Gastrocnemius medialis (tissue), 4 donors: Measurements from ENCODE around the gene RBM19. TPM values are rescaled to one million over a fixed set of nuclear protein-coding genes. Genes with fewer than 3 reads are reported as not detected.

ENCODE experiments used
- ATAC-seq, 2 donors: fragments of 150-250 bp; one replicate each; pipeline ENCODE4 v1.9.1; 2016
- DNase-seq, 2 donors: peaks; one replicate each; pipeline ENCODE4 v3.0.0-alpha.2; 2019
- H3K27ac ChIP-seq, 4 donors: fragments of 200-600 bp; sonication (generic); 1 replicate in 1 of 4; 2 replicates in 3 of 4; pipeline ENCODE4 v1.5.1; 2016 to 2018; ENCODE audit warnings: mild to moderate bottlenecking in 2 of 4, moderate library complexity in 1 of 4
- H3K27me3 ChIP-seq, 3 donors: fragments of 200-600 bp; sonication (generic) in 2 of 3; 1 replicate in 1 of 3; 2 replicates in 2 of 3; pipeline versions ENCODE4 v1.5.1 to v1.6.0; 2016 to 2019; ENCODE audit warnings: mild to moderate bottlenecking in 1 of 3, moderate library complexity in 1 of 3
- H3K36me3 ChIP-seq, 2 donors: fragments of 200-600 bp; sonication (generic) in 1 of 2; one replicate each; pipeline ENCODE4 v1.5.1; 2017 to 2018
- H3K4me1 ChIP-seq, 2 donors: fragments of 200-600 bp; sonication (generic) in 1 of 2; one replicate each; pipeline ENCODE4 v1.5.1; 2016 to 2017; ENCODE audit warnings: mild to moderate bottlenecking in 2 of 2
- H3K4me3 ChIP-seq, 4 donors: fragments of 200-600 bp; sonication (generic) in 3 of 4; 1 replicate in 1 of 4; 2 replicates in 3 of 4; pipeline ENCODE4 v1.5.1; 2016 to 2019; ENCODE audit warnings: mild to moderate bottlenecking in 2 of 4
- H3K9me3 ChIP-seq, 3 donors: fragments of 200-600 bp; sonication (generic) in 2 of 3; 1 replicate in 1 of 3; 2 replicates in 2 of 3; pipeline ENCODE4 v1.5.1; 2016 to 2019
- POLR2A ChIP-seq, 2 donors: fragments of 450-650 bp; IDR thresholded peaks; one replicate each; pipeline ENCODE4 v1.6.1; 2017; ENCODE audit warnings: antibody characterized with exemption in 2 of 2, mild to moderate bottlenecking in 2 of 2, moderate library complexity in 2 of 2
- in situ Hi-C, 4 donors: fragments of 200-750 bp; cut with MboI; loops; one replicate each; pipeline versions ENCODE4 v1.15.0 to v1.8.0; 2017; ENCODE audit warnings: low sequenced_read_pairs in 4 of 4
- intact Hi-C: fragments of 100-400 bp; cut with DNase I; formaldehyde crosslinking; loops from one replicate; pipeline ENCODE4 v1.15.1; 2023; ENCODE audit warnings: low total_unique reads
- total RNA-seq, 4 donors: library from RNA; depleted of rRNA; stranded (reverse); fragments of >200 nt; gene quantifications; one replicate each; pipeline versions ENCODE4 v1.1.0 to v1.2.3, GENCODE V29; 2016
- TF ChIP-seq, protein P1 (sequence below), 5 experiments: fragments of 450-650 bp in 3 of 5; fragments of 200-600 bp in 2 of 5; sonication (generic) in 2 of 5; IDR thresholded peaks in 4 of 5; conservative IDR thresholded peaks in 1 of 5; 1 replicate in 4 of 5; 2 replicates in 1 of 5; pipeline ENCODE4 v1.5.1; 2016 to 2019; ENCODE audit warnings: antibody characterized with exemption in 5 of 5, mild to moderate bottlenecking in 3 of 5, moderate library complexity in 3 of 5

RBM19 gene
- total RNA-seq, 4 donors from 2014 or later, result 21.2 to 28.3 (median 26.8) TPM

GRCh38 chr12:113833422-113833821 lies 132.7 kb downstream of the RBM19 start:
- H3K4me3 ChIP-seq, result no peak overlapping the region
- ATAC-seq, result no peak
- intact Hi-C loops (no loop called here), in situ Hi-C loops (no loop called here)
- H3K27me3 ChIP-seq, result no peaks in the 10 kb centered on the region
- no peaks in the 10 kb centered on the region for H3K36me3 ChIP-seq
- DNase-seq, result no peak
- no peak for TF ChIP-seq POLR2A (IDR thresholded peaks at IDR 0.05)
- H3K9me3 ChIP-seq, result no peaks in the 10 kb centered on the region
- H3K4me1 ChIP-seq, result no peaks in the 10 kb centered on the region
- H3K27ac ChIP-seq, result no peak overlapping the region

DNA sequence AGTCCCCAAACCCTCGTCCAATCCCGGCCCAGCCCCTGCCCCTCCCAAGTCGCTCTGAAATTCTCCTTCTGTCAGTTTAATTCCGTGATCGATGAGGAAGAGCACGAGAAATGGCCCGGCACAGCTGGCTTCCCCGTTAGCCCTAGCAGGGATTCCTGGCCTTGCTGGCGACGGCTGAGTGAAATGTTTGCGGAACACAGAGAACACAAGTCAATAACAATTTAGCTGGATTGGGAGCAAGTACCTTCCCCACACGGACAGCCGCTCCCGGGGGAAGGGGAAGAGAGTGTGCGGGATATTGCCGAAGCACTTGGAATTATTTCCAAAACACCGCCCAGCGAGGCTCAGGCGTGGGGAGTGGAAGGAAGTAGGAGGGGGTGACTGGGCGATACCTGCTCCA lies 134.6 kb downstream of the RBM19 start:
- H3K4me1 ChIP-seq, result no peaks in the 10 kb centered on the region
- DNase-seq (no peak), ATAC-seq (no peak)
- no peaks in the 10 kb centered on the region for H3K27me3 ChIP-seq
- H3K27ac ChIP-seq, result no peak overlapping the region
- H3K36me3 ChIP-seq, result no peaks in the 10 kb centered on the region
- no peaks in the 10 kb centered on the region for H3K9me3 ChIP-seq
- TF ChIP-seq POLR2A (IDR thresholded peaks at IDR 0.05), result no peak
- TF ChIP-seq, protein P1, sequence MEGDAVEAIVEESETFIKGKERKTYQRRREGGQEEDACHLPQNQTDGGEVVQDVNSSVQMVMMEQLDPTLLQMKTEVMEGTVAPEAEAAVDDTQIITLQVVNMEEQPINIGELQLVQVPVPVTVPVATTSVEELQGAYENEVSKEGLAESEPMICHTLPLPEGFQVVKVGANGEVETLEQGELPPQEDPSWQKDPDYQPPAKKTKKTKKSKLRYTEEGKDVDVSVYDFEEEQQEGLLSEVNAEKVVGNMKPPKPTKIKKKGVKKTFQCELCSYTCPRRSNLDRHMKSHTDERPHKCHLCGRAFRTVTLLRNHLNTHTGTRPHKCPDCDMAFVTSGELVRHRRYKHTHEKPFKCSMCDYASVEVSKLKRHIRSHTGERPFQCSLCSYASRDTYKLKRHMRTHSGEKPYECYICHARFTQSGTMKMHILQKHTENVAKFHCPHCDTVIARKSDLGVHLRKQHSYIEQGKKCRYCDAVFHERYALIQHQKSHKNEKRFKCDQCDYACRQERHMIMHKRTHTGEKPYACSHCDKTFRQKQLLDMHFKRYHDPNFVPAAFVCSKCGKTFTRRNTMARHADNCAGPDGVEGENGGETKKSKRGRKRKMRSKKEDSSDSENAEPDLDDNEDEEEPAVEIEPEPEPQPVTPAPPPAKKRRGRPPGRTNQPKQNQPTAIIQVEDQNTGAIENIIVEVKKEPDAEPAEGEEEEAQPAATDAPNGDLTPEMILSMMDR (IDR thresholded peaks at IDR 0.05 in 4 of 5, conservative IDR thresholded peaks at IDR 0.05 in 1 of 5), result no peak
- in situ Hi-C loops (no loop called here), intact Hi-C loops (no loop called here)
- no peak overlapping the region for H3K4me3 ChIP-seq

DNA sequence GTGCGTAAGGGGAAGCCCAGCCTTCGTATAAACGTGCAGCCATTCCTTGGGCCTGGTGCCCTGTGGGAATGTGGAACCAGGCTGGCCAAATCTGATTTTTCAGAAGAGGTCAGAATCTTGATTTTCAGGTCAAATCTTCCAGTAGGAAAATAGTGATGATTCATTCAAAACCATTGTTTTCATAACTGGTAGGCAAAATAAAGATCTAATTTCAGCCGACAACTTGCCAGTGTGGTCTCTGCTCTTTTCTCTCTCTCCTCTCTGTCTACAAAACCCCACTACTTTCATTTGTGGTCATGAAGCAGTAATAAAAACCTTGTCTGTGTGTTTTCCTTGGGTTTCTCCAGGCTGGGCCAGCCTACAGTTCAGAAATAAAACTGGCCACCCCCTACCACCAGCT lies 135.1 kb downstream of the RBM19 start:
- ATAC-seq (no peak), DNase-seq (no peak)
- TF ChIP-seq, protein P1 (IDR thresholded peaks at IDR 0.05 in 4 of 5, conservative IDR thresholded peaks at IDR 0.05 in 1 of 5), result no peak
- no peak for TF ChIP-seq POLR2A (IDR thresholded peaks at IDR 0.05)
- Histone ChIP-seq H3K4me3 (no peak overlapping the region), H3K27ac (no peak overlapping the region), H3K4me1 (no peaks in the 10 kb centered on the region), H3K36me3 (no peaks in the 10 kb centered on the region), H3K27me3 (no peaks in the 10 kb centered on the region), H3K9me3 (no peaks in the 10 kb centered on the region)
- in situ Hi-C loops, result no loop called here
- intact Hi-C loops, result no loop called here

DNA sequence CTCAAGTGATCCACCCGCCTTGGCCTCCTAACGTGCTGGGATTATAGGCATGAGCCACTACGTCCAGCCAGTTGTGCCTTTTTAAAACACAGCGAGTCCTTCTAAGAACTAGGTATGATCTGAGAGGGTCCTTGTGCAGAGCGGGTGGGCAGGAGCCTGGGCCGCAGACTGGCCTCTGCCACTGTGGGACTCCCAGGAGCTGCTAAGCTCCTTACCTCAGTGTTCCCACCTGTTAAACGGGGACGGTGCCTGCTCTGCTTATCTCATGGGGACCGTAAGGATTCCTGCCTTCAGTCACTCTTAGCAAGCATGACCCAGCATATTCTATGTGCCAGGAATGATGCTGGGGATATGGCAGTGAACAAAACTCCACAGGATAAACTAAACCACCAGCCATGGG lies 136.9 kb downstream of the RBM19 start:
- H3K27ac ChIP-seq, result no peak overlapping the region
- DNase-seq (no peak), ATAC-seq (no peak)
- in situ Hi-C loops (no loop called here), intact Hi-C loops (no loop called here)
- H3K4me3 ChIP-seq, result no peak overlapping the region
- H3K36me3 ChIP-seq, result no peaks in the 10 kb centered on the region
- TF ChIP-seq, protein P1 (IDR thresholded peaks at IDR 0.05 in 4 of 5, conservative IDR thresholded peaks at IDR 0.05 in 1 of 5), result no peak
- H3K4me1 ChIP-seq, result no peaks in the 10 kb centered on the region
- H3K9me3 ChIP-seq, result no peaks in the 10 kb centered on the region
- H3K27me3 ChIP-seq, result no peaks in the 10 kb centered on the region

DNA sequence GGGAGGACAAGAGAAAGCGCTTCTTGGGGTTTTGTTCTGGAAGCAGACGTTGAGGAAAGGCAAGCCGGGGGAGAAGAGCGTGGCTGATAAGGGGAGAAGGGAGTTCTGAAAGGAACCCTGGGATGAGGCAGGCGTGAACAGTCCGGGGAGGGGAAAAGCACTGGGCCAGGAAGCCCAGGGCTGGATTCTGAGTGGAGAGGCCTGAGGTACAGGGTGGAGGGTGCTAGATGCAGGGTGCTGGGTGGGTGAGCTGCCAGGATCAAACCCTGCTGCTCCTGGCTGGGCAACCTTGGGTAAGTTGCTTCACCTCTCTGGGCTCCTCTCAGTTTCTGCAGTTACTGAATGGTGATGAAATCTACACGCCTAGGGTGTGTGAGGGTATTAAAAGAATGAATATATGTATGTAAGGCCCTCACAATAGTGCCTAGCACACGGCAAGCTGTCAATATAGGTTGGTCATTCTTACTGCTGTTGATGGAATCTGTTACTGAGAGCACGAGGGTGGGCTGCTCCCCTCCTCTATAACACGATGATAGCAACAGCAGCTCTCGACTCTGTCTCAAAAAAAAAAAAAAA lies 138.5 kb downstream of the RBM19 start:
- in situ Hi-C loops, result no loop called here
- Histone ChIP-seq H3K36me3 (no peaks in the 10 kb centered on the region), H3K27ac (no peak overlapping the region), H3K4me1 (no peaks in the 10 kb centered on the region), H3K4me3 (no peak overlapping the region), H3K9me3 (no peaks in the 10 kb centered on the region), H3K27me3 (no peaks in the 10 kb centered on the region)
- ATAC-seq (no peak), DNase-seq (no peak)
- intact Hi-C loops, result no loop called here
- TF ChIP-seq, protein P1 (IDR thresholded peaks at IDR 0.05 in 4 of 5, conservative IDR thresholded peaks at IDR 0.05 in 1 of 5), result no peak
